GM19372 (cell line): Measurements from ENCODE around the gene TRRAP.
"Not testable (repeated sequence)": the region's sequence is repeated elsewhere in the genome, so short reads cannot be mapped to it uniquely, and the experiment has no call there.

Experiments
- ATAC-seq: cut with Tn5 transposase; IDR thresholded peaks from one replicate; pipeline ENCODE4 v1.9.1; 2021; ENCODE audit warnings: mild to moderate bottlenecking, low read depth, moderate library complexity; ENCODE audit not compliant: unreplicated experiment

The TRRAP gene

DNA sequence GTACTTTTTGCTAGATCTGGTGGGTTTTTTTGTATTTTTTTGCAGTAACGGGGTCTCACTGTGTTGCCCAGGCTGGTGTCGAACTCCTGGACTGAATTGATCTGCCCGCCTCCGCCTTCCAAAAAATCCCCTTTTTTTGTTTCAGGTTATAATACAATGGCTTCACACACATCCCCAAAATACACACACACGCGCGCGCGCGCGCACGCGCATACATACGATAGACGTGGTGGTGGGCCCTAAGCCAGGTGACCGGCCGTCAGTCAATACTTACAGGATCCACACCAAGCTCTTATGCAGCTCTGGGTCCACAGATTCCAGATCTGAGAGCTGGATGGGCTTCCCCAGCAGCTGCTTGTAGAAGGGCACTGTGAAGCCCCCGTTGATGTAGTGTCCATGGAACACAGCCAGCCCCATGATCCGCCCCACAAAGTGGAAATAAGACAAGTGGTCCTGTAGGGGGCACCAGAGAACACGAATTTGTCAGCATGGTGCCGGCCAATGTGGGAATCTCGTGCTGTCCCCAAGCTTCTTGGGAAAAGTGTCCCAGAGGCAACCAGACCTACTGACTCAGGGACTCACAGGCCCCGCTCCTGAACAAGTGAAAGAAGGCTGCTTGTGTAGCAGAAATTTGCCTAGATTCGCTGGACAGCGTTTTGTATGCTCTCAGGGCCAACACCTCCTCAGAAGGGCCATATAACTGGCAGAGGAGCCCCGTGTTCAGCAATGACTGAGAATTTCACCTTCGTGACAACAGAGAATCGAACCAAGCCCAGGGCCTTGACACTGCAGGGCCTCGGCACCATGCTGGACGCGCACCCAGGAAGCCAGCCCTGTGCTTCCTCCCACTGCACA, 162.0 kb downstream of the TRRAP start:
- no peak for ATAC-seq

DNA sequence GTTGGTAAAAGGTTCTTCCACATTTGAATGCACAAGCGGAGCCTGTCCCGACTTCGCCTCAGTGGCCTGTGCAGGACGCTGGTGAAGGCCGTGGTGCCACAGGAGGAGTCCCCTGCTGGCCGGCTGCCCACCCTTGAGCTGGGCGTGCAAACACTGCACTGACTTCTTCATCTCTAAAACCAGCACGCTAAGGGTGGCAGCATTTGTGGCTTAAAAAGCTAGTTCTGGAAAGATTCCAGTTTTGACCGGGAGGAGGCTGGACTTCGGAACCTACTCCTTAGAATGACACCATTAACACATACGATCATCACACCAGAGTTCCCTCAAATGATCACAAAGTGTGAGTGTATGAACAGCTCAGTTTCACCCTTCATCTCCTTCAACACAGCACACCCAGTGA, 163.2 kb downstream of the TRRAP start:
- ATAC-seq, result no peak

DNA sequence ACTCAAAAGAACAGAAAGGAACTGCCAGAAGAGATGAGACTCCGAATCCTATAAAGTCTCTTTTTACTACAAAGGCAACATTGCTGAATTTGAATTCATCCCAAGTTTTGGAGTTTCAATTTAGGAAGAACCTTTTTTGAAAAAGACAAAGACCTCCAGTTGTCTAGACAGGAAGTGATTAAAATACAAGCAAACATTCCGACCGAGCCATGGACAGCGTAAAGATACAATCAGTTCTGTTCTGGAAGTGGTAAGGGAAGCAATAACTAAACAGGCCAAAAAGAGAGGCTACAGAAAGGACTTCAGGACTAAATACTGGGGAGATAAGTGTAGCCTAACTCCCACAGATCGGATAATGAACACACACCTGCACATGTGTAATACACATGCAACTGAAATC, 164.6 kb downstream of the TRRAP start:
- no peak for ATAC-seq

DNA sequence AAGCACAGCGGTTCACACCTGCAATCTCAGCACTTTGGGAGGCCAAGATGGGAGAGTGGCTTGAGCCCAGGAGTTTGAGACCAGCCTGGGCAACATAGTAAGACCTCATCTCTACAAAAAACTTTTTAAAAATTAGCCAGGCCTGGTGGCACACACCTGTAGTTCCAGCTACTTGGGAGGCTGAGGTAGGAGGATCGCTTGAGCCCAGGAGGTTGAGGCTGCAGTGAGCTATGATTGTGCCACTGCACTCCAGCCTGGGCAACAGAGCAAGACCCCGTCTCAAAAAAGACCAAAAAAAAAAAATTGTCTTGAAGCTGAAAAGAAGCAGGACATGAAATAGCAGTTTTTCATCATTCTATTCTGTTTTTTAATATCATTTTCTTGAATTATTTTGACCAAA, 166.5 kb downstream of the TRRAP start:
- not testable (repeated sequence) for ATAC-seq

DNA sequence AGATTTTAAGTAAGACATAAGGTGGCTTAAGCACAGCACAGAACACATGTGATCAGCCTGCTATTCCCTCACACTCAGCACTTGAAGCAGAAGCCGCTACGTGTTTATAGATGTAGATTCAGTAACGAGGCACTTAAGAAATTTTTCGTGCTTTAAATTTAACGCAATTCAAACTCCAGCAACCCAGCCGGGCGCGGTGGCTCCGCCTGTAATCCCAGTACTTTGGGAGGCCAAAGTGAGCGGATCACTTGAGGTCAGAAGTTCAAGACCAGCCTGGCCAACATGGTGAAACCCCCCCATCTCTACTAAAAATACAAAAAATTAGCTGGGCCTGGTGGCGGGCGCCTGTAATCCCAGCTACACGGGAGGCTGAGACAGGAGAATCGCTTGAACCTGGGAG, 167.9 kb downstream of the TRRAP start:
- not testable (repeated sequence) for ATAC-seq

DNA sequence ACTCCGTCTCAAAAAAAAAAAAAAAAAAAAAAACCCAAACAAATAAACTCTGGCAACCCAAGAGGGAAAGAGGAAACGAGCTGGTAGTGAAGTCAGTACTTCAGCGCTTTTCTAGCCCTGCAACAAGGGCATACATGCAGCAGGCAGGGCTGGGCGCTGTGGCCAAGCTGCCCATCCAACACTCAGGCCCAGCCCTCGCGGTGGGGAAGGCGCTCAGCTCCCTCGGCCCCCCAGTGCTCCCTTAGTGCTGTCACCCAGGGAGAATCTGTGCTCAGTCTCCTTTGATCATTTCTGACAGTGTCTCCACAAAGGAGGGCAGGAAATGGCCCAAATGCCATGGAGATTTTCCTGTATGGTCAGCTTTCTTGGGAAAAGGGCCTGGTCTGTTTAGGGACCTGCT, 168.4 kb downstream of the TRRAP start:
- no peak for ATAC-seq

DNA sequence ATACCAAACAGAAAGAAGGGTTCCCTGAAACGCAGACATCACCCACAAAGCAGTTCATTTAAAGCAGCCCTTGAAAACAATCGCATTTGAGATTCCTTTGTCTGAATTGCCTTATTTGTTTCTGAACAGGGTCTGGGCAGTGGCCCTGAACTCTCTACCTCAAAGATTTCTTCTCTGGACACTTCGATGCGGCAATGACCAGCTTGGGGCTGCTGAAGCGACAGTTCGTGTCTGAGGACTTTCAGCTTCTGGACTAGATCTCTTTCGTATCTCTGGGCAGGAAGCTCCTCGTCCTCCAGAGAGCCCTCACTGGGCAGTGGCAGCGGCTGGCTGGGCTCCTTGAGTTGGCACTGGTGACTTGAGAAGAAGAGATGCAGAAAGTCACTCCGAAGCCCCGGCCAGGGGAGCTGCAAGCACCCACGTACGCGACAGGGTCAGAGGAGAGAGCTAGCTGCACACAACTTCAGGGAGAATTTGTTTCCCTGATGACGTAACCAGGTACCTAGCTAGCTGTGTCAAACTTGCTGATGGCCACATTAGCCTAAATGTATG, 169.3 kb downstream of the TRRAP start:
- ATAC-seq, result no peak

DNA sequence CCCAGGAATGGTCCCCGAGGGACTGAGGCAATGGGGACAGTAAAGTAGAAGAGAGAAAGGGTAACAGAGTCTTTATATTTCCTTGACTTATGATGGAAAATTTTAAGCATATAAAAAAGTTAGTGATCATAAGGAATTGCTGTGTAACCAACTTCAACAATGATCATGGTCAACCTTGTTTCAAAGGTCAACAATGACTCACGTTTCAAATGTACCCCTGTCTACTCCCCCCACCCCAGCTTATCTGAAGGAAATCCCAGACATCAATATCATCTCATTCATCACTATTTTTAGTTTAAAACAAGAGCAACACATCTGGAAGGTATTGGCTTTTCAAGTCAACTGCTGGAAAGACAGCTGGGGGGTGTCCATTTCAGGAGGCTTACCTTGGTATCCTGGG, 172.6 kb downstream of the TRRAP start:
- no peak for ATAC-seq

DNA sequence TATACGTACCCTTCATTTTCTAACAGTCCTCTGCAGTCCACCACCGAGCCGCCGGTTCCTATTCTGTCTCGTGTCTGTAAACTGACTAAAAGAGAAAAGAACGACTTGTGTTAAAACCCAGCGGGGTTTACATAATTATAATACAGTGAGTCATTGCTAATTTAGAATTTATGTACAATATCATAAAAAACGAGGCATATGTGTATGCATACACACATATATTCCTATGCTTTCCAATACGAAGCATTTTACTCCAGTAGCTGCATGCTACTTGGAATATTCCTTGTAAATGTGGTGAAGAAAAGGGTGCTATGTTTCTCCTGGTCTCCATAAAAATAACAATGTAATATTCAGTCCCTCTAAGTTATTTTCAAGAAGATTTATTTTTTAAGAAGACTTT, 176.4 kb downstream of the TRRAP start:
- no peak for ATAC-seq

DNA sequence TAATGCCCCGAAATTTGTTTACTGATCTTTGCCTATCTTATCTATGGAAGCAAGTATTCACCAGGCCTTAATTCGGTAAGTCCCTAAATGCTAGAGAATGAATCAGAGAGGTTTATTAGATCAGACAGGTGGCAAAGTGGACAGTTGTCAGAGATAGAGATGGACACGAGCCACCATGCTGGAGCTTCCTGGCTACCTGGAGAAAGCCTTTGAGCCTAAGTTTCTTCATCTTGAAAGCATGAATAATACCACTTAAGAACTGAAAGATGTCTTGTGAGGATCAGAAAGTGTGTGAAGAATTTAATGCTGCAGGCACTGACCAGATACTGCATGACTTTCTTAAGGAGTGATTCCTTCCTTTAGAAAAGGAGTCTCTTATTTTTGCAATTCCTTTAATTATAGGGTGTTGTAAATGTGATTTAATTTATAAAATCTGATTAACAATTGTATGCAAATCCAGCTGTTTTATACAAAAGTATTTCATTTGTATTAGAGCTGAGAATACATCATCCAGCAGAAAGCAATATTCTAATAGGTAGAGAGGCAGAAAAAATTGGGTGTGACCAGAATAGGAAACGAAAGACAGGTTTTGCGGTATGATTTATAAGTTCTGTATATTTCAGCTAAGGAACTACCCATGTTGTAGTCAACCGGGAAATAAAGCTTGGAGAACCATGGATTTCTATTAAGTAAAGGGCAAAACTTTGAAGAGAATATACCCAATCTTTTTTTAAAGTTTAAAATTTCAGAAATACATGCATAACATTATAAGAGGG, 182.9 kb downstream of the TRRAP start:
- no peak for ATAC-seq
